ENCODE data around the gene STAB1.

STAB1 gene

DNA sequence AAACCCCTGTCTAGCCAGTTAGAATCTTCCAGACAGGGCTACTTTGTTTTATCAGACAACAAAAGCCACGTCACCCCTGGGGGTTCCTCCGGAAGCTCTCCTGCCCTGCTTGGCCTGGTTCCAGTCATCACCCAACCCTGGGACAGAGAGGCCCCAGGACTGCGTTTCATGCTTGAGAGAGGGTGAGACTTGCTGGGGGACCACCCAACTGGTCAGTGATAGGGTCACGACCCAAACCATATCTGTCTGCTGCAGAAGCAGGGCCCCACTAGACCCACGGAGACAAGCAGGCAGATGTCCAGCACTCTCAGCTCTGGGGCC lies 37.3 kb downstream of the STAB1 start:
- peaks cover 8% of the 10 kb centered on the region for H3K79me2 ChIP-seq (ENCODE audit: insufficient read depth, low read length)
- peak overlapping the region; percentile 36 for H3K4me2 ChIP-seq (ENCODE audit: low read depth, low read length, poor library complexity, severe bottlenecking)

DNA sequence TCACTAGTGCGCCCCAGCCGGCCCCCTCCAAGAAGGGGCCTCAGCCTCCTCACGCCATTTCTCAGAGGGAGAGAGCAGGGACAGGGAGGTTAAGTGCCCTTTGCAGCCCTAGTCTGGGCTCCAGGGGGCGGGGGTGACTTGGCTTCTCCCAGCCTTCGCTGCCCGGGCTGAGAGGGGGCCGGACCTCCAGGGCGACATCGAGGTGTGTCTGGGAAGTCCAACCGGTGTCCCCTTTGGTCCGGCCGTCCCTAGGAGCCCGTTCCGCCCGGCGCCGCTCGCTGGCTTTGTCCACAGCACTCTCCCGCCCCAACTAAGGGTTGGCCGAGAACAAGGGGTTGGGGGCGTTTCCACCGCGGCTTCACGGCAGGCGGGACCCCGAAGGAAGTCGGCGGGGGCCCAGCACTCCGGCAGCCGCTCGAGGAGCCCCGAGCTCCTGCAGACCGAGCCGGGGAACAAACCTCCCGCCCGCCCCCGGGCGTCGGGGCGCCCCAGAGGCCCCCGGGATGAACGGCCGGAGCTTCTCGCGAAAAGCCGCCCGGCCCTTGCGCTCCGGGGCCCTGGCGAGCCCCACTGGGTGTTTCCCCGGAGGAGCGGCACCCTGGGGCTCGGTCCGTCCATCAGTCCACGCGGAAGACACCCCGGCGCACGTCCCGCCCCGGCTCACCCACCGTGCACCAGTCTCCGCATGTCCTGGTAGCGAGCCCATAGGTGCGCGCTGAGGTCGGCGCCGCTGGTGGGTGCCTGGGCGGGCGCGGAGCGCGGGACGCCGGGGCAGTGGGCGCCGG lies 37.9 kb downstream of the STAB1 start:
- Histone ChIP-seq H3K36me3 (ENCODE audit: insufficient read depth, low read length) (no peaks in the 10 kb centered on the region), H3K79me2 (ENCODE audit: insufficient read depth, low read length) (peaks cover 14% of the 10 kb centered on the region), H2AFZ (ENCODE audit: low read length) (0 out of 2 replicates have a peak overlapping the region, but pooled peaks have one; percentile 48), H3K4me3 (ENCODE audit: low read length, poor library complexity, severe bottlenecking) (peak overlapping the region; percentile 59), H3K27me3 (ENCODE audit: insufficient read depth, low read length, poor library complexity, severe bottlenecking) (no peaks in the 10 kb centered on the region), H3F3A (ENCODE audit: low read depth) (no peaks in the 10 kb centered on the region), H3K4me2 (ENCODE audit: low read depth, low read length, poor library complexity, severe bottlenecking) (peak overlapping the region; percentile 36), H3K4me1 (ENCODE audit: insufficient read depth, low read length, poor library complexity, severe bottlenecking) (peaks cover 16% of the 10 kb centered on the region), H3K9me2 (replicated peaks; ENCODE audit: low read depth, low read length) (no peaks in the 10 kb centered on the region), H4K20me1 (ENCODE audit: insufficient read depth, low read length, poor library complexity, severe bottlenecking) (peaks cover 11% of the 10 kb centered on the region), H3K9me3 (ENCODE audit: insufficient read depth, low read depth, low read length) (no peaks in the 10 kb centered on the region), H3K9ac (ENCODE audit: low read depth, low read length, poor library complexity, severe bottlenecking) (peak overlapping the region; percentile 36)
- TF ChIP-seq, protein P1, sequence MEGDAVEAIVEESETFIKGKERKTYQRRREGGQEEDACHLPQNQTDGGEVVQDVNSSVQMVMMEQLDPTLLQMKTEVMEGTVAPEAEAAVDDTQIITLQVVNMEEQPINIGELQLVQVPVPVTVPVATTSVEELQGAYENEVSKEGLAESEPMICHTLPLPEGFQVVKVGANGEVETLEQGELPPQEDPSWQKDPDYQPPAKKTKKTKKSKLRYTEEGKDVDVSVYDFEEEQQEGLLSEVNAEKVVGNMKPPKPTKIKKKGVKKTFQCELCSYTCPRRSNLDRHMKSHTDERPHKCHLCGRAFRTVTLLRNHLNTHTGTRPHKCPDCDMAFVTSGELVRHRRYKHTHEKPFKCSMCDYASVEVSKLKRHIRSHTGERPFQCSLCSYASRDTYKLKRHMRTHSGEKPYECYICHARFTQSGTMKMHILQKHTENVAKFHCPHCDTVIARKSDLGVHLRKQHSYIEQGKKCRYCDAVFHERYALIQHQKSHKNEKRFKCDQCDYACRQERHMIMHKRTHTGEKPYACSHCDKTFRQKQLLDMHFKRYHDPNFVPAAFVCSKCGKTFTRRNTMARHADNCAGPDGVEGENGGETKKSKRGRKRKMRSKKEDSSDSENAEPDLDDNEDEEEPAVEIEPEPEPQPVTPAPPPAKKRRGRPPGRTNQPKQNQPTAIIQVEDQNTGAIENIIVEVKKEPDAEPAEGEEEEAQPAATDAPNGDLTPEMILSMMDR (conservative IDR thresholded peaks at IDR 0.05; ENCODE audit: low read length): no peak
- TF ChIP-seq EZH2phosphoT487 (IDR thresholded peaks at IDR 0.05; ENCODE audit: borderline replicate concordance): no peak

More for the DNA sequence above, 37.3 kb downstream of the STAB1 start:
- Histone ChIP-seq H3K9me2 (replicated peaks; ENCODE audit: low read depth, low read length) (no peaks in the 10 kb centered on the region), H4K20me1 (ENCODE audit: insufficient read depth, low read length, poor library complexity, severe bottlenecking) (peaks cover 6% of the 10 kb centered on the region), H3F3A (ENCODE audit: low read depth) (no peaks in the 10 kb centered on the region), H3K4me1 (ENCODE audit: insufficient read depth, low read length, poor library complexity, severe bottlenecking) (peaks cover 10% of the 10 kb centered on the region), H3K36me3 (ENCODE audit: insufficient read depth, low read length) (no peaks in the 10 kb centered on the region), H2AFZ (ENCODE audit: low read length) (no peak overlapping the region), H3K9me3 (ENCODE audit: insufficient read depth, low read depth, low read length) (no peaks in the 10 kb centered on the region), H3K4me3 (ENCODE audit: low read length, poor library complexity, severe bottlenecking) (peak overlapping the region; percentile 59), H3K27me3 (ENCODE audit: insufficient read depth, low read length, poor library complexity, severe bottlenecking) (no peaks in the 10 kb centered on the region), H3K9ac (ENCODE audit: low read depth, low read length, poor library complexity, severe bottlenecking) (peak overlapping the region; percentile 36)
- TF ChIP-seq, protein P1 (conservative IDR thresholded peaks at IDR 0.05; ENCODE audit: low read length): no peak
- TF ChIP-seq EZH2phosphoT487 (IDR thresholded peaks at IDR 0.05; ENCODE audit: borderline replicate concordance): no peak

DNA sequence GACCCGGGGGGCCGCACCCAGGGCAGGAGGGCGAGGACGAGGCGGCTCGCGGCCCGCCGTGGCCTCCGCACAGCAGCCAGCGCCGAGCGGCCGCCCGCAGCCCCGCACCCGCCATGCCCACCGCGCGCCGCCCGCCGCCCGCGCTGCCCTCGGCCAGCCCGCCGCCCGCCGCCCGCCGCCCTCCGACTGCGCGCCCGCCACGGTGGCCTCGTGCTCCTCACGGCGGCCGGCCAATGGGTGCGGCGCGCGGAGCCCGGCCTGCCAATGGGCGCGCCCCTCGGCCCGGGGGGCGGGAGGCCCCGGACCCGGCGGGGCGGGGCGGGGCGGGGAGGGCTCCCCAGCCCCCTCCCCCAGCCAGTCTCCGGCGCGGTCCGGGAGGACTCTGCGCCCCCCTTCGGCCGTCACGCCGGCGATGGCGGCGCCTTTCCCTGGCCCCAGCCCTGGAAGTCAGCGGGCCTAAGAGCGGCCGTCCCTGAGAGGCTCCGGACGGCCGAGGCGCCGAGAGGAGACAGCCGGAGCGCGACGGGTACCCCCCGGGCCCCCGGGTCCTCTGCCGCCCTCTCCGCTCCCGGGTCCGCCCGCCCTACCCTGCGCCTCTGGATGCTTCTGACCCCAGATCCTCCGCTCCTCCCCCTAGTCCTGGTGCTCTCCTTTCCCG lies 38.6 kb downstream of the STAB1 start, which contains the start of gene NT5DC2:
Gene NT5DC2, minus strand, starts transcription at position 235 of the 658 bp plus-strand sequence. Its CDS starts 120 bp downstream, at position 115.
- Histone ChIP-seq H2AFZ (ENCODE audit: low read length) (0 out of 2 replicates have a peak within 1 kb of the TSS, but pooled peaks have one; percentile 48), H3K79me2 (ENCODE audit: insufficient read depth, low read length) (peaks cover 21% of the 10 kb centered on the region), H4K20me1 (ENCODE audit: insufficient read depth, low read length, poor library complexity, severe bottlenecking) (peaks cover 14% of the 10 kb centered on the region)

More for the DNA sequence above, 38.6 kb downstream of the STAB1 start, which contains the start of gene NT5DC2:
- Histone ChIP-seq H3K4me1 (ENCODE audit: insufficient read depth, low read length, poor library complexity, severe bottlenecking) (peaks cover 21% of the 10 kb centered on the region), H3K9me2 (replicated peaks; ENCODE audit: low read depth, low read length) (no peaks in the 10 kb centered on the region), H3K9me3 (ENCODE audit: insufficient read depth, low read depth, low read length) (no peaks in the 10 kb centered on the region), H3K36me3 (ENCODE audit: insufficient read depth, low read length) (no peaks in the 10 kb centered on the region), H3K27me3 (ENCODE audit: insufficient read depth, low read length, poor library complexity, severe bottlenecking) (no peaks in the 10 kb centered on the region), H3F3A (ENCODE audit: low read depth) (no peaks in the 10 kb centered on the region), H3K4me2 (ENCODE audit: low read depth, low read length, poor library complexity, severe bottlenecking) (peak within 1 kb of the TSS; percentile 36), H3K4me3 (ENCODE audit: low read length, poor library complexity, severe bottlenecking) (peak within 1 kb of the TSS; percentile 59), H3K9ac (ENCODE audit: low read depth, low read length, poor library complexity, severe bottlenecking) (peak within 1 kb of the TSS; percentile 36)
- TF ChIP-seq, protein P1 (conservative IDR thresholded peaks at IDR 0.05; ENCODE audit: low read length): no peak
- no peak for TF ChIP-seq EZH2phosphoT487 (IDR thresholded peaks at IDR 0.05; ENCODE audit: borderline replicate concordance)

Data from Loucy (cell line).